HG02763 (cell line): ENCODE data around the gene INSIG1.

Experiments used
- ATAC-seq: cut with Tn5 transposase; IDR thresholded peaks from one replicate; pipeline ENCODE4 v1.9.1; 2021; ENCODE audit warnings: mild to moderate bottlenecking, moderate library complexity; ENCODE audit not compliant: unreplicated experiment

The INSIG1 gene

DNA sequence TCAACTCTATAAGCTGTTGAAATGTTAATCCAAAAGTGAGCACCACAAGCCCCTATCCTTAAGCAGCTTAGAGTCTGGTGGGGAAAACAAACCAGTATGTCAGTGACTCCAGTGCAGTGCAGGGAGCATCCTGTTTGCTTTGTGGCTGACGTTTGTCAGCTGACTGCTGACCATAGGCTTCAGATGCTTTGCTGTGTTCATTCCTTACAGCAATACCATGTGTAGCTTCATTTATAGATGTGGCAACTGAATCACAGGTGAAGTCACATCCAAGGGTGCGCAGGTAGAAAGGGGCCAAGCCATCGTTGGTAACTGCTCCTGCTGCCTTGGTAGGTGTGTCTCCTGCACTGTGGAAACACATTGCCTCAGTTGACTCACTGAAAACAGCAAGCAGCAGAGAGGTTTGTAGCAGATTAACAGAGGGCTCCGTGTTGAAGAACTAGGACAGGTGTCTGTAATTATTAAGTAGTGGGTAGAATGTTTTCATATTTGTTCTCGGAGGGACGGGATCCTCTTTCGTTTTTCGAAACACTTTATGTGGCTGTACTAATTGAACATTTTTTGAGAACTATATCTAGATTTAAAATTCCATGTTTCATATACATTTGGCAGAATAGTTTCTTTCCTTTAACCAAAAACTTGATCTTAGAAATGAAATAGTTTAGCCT is 2.0 kb downstream of the INSIG1 start:
- ATAC-seq, result no peak

DNA sequence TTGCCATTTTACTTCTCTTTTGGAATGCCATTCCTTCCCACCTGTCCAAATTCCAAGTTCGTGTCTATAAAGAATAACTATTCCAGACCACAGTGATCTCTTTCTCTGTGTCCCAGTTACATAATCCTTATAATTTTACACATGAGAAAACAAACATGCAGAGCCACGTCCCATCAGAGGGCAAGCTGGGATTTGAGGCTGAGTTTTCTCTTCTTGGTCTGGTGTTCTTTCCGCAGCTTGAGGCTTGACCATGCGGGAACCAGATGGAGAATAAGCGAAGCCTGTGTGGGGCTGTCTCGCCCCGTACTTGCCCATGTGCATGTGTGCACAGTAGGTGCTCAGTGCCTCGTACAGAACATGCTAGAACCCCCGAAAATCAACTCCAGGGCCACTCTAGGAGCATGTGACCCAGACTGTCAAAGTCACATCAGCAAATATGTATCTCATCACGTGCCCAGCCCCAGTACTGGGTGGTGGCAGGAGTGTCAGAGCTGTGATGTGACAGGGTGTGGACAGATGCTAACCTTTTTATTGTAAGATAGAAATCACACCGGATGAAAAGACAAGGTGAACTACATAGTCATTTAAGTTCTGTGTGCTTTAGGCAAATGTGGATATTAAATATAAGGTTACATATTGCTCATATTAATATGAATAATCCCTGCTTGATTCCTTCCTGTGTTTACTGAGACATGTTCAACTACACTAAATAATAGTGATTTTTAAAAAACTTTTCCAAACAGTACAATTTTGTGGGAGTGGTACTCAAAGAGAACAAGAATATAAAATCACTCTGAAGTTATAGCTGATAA is 3.2 kb downstream of the INSIG1 start:
- ATAC-seq, result no peak

DNA sequence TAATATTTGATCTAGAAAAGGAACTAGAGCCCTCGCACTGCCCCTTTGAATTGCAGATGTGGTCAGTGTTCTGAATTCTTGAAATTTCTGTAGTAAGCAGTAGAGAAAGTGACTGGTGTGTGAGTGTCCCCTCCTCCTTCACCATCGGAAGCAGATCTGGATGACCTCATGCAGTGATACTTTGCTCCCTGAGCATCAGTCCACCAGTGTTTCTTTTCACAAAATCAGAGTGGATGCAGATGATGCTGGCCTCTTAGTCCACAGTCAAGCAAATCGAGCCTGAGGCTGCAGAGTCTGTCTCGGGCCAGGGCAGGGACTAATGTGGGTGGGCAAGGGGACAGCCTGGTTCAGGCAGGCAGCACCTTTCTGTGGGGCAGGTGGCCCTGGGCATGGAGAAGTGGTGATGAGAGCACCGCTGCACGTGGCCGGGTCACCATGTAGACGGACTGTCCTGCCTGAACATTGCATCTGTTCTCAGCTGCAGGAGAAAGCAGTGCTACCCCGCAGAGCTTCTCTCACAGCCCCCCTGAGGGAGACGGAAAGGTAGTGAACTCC is 5.4 kb downstream of the INSIG1 start:
- ATAC-seq, result no peak

DNA sequence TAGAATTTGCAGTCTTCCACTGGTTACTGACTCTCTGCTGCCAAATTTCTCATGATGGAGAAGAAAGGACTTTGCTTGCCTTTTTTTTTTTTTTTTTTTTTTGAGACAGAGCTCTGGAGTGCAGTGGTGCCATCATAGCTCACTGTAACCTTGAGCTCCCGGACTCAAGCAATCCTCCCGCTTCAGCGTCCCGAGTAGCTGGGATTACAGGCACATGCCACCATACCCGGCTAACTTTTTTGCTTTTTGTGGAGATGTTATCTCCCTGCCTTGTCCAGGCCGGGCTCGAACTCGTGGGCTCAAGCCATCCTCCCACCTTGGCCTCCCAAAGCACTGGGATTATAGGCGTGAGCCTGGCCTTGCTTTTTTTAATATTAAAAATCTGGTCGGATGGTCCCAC is 6.2 kb downstream of the INSIG1 start:
- ATAC-seq, result no peak

DNA sequence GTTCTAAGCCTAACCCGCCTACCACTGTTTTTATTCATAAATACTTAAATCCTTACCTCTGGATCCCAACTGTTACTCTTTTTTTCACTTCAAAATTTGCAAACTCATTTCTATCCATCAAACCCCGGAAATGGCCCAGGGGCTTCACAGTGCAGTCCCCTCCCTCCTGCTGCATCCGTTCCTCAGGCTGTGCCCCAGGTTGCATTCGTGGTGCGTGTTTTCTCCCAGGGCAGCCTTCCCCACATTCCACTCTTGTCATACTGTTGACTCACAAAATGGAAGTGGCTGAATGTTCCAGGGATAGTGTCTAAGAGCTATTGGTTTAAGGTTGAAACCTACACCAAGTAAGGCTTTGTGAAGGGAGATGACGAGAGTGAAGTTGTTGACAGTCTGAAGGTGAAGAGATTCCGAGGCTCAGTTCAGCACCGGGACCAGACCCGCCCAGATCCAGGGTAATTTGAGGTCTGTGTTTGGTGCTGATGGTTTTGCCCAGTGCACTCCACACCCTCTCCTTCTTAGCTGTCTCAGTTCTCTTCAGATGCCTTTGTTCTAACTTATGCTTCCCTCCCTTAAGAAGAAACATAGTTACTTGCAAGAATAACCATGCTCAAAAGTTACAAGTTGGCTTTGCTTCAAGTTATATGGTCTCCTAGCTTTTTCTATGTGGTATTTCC is 7.7 kb downstream of the INSIG1 start:
- no peak for ATAC-seq

DNA sequence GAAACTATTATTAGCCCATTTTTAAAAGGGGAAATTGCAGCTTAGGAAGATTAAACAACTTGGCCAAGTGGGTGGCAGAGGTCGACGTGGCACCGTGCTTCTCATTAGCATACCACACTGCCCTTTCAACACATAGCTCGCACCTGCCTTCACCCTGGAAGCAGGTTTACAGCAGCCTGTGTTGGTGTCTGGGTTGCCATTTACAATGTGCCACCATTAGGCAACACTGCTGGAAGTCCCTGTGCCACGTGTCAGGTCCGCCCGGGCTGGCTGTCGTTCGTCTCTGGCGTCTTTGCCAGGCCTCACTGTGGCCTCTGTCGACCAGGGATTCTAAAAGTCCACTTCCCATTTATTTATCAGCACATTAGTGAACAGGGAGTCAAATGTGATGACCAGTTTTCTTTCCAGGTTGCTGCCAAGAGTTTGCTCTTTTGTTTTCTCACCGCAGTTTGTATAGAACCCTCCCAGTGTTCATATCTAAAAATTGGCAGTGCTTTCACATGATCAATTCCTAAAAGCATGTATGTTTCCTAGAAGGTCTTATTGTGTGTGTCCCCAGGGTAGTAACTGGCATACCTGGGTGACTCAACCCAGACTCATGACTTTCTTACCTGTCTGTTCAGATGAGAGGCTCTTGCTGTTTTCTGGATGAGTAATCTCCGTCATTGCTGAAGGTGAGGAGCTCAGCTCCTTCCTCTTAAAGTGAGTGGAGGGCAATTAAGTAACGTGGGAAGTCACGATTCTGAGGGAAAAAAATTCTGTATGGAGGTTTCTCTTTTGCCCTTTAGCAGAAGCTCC is 9.2 kb downstream of the INSIG1 start:
- no peak for ATAC-seq

DNA sequence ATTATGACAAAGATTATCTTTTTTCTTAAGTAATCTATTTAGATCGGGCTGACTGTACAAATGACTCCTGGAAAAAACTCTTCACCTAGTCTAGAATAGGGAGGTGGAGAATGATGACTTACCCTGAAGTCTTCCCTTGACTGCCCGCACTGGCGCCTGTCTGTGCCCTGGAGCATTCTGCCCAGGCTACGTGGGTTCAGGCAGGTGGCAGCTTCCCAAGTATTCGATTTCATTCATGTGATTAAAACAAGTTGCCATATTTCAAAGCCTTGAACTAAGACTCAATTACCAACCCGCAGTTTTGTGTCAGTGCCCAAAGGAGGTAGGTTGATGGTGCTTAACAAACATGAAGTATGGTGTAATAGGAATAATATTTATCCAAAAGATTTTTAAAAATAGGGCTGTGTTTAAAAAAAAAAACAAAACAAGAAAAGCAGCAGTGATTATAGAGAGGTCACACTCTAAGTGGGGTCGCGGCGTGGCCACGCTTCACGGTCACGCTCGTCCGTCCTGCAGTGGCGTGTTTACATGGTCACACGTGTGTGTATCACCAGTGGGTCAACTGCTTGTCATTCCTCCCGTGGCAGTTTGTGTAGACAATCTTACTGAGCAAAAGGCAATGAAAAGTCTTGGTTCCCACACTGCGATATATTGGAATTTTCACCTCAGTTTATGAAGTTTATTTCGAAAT is 10.8 kb downstream of the INSIG1 start:
- ATAC-seq, result no peak

DNA sequence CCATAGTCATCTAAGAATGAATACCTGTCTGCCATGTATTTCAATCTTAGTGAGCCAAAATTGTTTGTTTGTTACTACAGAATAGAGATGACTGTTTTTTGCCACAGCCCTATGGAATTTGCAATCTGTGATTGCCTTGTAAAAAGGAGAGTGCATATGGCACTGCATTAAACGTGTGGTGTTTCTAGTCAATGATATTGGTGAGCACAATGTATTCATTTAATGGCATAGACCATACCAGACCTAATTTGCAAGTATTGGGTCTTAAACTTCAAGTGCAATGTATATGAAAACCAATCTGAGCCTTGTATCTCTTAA is 11.3 kb downstream of the INSIG1 start:
- ATAC-seq, result no peak

DNA sequence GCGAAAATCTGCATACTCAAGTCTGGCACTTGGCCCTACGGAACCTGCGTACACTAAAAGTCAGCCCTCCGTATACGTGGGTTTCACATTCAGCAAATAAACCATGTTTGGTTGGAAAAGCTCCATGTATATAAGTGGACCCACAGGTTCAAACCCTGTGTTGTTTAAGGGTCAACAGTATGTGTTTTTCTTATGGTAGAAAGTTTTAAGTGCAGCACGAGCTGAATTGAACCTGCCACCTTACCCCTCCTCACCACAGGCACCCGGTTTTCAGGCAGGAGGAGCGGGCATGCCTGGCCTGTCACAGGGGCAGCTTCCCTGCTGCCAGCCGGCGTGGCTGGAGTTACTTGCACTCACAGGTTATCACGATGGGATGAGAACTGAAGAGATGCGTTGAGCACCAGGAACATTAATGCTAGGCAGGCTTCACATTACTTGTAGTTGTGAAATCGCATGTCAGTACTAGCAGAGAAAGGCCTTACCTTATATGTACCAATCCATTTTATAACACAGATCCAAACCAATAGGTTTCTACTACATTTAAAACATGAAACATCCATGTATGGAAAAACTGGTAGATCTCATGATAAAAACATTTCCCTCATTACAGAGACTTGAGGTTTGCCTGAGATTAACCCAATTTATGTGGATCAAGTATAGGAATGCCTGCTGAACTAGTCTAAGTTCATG is 12.9 kb downstream of the INSIG1 start:
- no peak for ATAC-seq

DNA sequence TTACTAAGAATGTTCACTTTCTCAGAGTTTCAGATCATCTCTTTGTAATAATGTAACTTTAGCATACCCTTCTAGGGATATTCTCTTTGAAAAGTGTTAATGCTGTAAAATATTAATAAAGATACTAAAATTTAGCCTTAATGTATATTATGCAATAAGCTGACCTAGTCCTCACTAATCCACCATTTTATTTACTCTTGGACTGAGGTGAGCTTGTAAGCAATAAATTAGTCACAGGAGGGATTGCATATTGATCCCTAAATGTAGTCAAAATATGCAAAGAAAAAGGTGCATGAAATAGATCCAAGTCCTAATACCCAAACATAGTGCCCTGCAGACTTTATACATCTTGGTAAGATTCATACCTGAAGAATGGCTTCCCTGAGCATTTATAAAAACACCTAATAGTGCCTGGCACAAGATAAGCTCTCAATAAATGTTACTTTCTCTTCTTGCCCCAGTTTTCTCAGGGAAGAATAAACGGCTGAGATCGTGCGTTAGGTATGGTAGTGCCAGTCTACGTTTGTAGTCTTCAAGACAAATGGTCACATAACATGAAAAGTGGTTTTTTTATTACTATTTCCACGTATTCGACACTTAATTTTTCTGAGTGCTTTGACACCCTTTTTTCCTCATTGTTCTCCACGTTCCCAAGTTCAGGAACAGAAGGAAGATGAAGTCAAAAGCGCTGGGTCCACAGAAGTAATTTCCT is 14.3 kb downstream of the INSIG1 start:
- no peak for ATAC-seq

DNA sequence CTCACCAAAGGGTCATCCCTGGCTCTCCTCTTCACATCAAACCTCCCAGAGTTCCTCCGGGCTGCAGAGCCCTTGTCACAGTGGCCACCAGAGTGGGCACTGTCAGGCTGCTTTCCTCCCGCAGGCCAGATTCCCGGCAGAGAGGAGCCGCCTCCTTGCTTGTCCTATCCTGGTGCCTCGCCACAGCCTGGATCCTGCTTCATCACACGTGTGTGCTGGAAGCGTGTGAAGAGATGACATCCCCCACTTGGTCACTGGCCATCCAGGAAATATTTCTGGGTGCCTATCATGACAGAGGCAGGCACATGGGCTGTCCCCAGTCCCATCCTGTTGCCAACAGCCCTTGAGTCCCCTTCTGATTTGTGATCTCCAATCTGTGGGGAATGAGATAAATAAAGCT is 15.0 kb downstream of the INSIG1 start:
- no peak for ATAC-seq

DNA sequence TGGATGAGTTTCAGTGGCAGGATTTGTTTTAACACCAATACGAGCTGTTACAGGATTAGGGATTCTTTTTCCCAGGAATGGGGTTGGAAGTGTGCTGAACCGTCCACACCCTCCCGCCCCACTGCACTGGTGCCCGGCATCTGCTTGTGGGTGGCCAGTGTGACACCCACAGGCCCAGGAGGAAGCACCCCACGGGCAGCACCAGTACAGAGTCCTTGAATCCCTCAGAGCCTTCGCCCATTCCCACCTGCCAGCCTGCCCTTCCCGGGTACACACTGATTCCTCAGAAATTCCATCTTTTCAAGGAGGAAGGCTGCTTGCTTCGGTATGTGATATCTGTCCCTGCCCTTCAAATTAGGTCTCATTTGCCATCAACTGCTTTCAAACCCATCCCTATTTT is 15.4 kb downstream of the INSIG1 start:
- ATAC-seq, result no peak

DNA sequence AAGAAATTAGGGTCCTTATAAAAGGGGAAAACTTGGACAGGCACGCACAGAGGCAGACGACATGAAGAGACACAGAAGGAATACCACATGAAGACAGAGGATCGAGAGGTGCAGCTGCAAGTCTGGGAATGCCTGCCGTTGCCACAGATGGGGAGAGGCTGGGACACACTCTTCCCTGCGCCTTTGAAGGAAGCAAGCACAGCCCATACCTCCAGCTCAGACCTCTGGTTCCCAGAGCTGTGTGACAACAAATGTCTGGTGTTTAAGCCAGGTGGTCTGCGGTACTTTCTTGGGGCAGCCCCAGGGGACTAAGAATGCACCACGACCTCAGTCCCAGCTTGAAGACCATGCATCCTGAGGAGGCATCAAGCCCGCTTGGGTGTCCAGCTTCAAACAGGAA is 18.3 kb downstream of the INSIG1 start:
- no peak for ATAC-seq

DNA sequence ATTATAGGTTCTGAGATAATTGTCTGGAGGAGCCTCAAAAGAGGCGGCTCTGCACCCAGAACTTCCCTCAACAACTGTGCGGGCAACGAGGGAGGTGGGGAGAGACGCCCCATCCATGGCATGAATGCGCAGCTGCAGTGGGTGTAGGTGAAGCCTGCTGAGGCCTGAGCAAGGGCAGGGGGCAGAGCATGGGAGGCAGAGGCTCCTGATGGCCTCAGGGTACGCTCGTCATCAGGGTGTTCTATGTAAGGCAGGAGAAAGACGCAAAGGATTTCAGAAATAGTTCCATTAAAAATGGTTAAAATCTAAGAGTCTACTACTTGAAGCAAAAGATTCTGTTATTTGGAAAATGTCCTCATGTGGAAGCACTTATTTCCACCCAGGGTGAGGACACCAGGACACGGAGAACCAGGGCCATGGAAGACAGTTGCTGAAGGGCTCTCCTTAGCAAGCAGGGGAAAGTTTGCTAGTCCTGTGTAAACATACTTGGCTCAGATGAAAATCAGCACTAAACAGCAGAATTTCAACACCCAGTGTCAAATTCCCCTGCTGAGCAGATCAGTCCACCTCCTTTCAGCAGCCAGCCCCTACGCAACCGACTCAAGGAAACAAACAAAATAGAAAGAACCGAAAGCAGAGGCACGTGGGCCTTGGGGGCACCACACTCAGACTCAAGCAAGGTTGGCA is 18.9 kb downstream of the INSIG1 start:
- no peak for ATAC-seq

DNA sequence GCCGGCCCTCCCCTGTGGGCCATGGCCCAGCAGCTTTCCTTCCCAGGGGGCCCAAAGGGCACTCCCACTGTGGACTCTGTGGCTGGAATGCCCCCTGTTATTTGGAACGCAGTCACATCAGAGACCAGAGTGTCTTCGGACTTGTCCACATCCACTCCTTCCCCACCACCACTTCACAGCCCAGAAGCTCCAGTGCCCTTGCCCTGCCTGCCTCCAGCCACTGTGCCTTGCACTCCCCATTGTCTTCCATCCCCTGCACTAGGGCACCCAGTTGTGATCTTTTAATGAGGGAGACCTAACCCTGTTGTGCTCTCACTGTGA is 19.4 kb downstream of the INSIG1 start:
- no peak for ATAC-seq

DNA sequence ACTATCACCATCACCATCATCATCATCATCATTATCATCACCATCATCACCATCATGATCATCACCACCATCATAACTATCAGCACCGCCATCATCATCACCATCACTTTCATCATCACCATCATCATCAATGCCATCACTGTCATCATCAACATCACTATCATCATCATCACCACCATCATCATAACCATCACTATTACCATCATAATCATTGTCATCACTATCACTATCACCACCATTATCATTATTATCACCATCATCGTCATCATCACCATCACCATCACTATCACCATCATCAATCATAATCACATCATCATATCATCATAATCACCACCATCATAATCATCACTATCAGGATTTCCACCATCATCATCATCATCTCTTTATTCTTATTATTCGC is 20.6 kb downstream of the INSIG1 start:
- ATAC-seq, result no peak

DNA sequence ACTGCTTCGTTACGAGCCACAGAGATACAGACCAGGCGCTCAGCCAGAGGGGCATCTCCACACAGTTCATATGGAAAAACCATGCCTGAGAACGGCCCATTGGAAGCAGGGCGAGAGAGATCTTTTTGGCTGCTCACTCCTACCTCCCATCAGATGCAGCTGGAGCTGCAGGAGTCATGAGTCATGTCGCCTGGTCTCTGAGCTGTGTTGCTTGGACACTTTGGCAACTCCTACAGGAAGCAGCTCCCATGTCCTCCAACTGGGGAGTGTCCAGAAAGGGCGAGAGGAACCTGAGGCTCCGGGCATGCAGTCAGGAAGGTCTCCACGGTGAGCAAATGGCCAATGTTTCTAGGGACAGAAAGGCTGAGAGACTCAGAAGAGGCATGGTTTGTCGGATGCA is 24.9 kb downstream of the INSIG1 start:
- ATAC-seq, result no peak

DNA sequence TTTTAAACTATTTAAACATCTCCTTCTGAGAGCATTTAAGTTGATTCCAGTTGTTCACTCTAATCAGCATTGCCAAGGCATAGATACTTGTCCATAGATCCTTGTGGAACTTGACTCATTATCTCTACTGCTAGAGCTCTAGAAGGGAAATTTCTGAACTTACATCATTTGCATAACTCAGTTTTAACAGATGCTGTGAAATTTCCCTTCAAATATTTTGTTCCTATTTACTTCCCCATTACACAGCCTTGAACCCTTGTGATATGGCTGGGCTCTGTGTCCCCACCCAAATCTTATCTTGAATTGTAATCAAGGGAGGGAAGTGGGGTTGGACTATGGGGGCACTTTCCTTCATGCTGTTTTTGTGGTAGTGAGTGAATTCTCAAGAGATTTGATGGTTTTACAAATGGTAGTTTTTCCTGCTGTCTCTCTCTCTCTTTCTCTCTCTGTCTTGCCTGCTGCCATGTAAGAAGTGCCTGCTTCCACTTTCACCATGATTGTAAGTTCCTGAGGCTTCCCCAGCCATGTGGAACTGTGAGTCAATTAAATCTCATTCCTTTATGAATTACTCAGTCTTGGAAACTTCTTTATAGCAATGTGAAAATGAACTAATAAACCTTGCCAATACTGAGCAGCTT is 25.4 kb downstream of the INSIG1 start:
- no peak for ATAC-seq
